HG02678 (cell line): ENCODE measurements around the gene FBLN1.
"Not testable (repeated sequence)": the region's sequence is repeated elsewhere in the genome, so short reads cannot be mapped to it uniquely, and the experiment has no call there.

ENCODE experiments used
- ATAC-seq: cut with Tn5 transposase; IDR thresholded peaks from one replicate; pipeline ENCODE4 v1.9.1; 2021; ENCODE audit warnings: mild to moderate bottlenecking, moderate library complexity; ENCODE audit not compliant: unreplicated experiment

FBLN1 gene

DNA sequence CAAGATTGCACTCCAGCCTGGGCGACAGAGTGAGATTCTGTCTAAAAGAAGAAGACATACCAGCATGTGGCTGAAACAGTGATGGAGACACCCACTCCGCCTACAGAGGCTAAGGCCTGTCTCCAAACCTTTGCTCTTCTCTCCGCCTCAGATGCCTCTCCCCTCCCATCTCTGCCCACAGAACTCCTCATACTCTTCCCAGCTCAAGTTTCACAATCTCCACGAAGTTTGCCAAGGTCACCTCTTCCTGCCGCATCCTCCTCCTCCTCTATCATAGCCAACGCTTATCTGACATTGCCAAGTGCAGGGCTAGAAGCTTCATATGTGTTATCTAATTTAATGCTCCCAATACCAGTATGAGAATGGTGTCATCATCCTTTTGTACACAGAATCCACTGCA, 25.9 kb upstream of the FBLN1 start:
- no peak for ATAC-seq

DNA sequence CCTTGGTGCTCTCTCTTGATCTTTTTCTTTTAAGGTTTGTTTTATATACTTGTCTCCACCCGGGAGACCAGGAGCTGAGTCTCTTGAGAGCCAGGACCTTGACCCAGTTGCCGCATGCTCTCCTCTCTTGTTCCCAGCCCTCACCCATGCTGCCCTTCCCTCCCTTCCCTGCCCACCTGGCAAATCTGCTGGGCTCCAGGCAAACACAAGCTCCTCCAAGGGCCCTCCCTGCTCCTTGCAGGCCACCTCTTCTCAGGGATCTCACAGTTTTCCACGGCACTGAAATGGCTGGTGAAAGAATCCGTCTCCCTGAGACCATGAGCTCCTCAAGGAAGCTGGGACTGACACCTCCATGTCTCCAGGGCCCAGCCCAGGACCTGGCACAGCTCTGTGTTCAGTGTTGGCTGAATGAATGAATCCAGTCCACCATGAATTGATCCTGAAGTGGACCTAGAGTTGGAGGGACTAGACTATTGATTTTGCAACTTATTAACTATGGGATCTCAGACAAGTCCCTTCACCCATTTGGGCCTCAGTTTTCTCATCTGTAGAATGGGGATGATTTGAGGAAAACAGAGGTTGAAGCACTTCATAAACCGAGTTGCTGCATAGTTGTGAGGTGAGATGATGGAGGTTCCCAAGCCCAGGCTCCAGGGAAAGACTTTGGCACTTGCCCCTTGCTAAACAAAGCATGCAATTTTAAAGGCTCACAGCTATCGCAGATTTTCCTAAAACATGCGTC, 25.1 kb upstream of the FBLN1 start:
- ATAC-seq = no peak

DNA sequence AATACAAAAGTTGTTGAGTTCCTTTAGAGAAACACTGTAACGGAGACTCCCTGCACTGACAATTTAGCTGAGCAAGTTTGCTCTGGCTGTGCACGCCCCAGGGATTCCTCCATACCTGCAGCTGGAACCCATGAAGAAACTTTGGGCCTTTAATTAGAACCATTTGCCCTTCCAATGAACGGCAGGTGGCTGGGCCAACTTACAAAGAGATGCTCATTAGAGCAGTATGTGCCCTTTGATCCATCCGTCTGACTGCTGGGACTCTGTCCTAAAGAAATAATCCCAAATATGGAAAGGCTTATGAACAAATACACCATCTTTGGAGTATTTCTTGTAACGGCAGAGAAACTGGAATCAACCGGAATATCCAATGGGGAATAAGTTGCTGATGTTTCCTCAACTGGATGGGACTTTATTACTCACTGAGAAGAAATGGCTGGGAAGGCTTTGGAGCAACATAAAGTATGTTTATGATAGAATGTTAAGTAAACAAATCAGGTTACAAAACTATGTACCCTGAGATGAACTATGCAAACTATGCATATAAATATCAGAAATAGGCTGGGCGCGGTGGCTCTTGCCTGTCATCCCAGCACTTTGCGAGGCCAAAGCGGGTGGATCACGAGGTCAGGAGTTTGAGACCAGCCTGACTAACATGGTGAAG, 24.4 kb upstream of the FBLN1 start:
- ATAC-seq = no peak

DNA sequence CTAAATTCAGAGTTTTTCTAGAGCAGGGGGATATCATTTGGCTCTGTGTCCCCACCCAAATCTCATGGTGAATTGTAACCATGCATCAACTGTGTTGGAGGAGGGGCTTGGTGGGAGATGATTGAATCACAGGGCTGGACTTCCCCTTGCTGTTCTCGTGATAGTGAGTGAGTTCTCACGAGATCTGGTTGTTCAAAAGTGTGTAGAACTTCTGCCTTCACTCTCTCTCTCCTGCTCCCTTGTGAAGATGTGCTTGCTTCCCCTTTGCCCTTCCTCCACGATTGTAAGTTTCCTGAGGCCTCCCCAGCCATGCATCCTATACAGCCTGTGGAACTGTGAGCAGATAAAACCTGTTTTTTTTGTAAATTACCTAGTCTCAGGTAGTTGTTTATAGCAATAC, 22.0 kb upstream of the FBLN1 start:
- ATAC-seq = no peak

DNA sequence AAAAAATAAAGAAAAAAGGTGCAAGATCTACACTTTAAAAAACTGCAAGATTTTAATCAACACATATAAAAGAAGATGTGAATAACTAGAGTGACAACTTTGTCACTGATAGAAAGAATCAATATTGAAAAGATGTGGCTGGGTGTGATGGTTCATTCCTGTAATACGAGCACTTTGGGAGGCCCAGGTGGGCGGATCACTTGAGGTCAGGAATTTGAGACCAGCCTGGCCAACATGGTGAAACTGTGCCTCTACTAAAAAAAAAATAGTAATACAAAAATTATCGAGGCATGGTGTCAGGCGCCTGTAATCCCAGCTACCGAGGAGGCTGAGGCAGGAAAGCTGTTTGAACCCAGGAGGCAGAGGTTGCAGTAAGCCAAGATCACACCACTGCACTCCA, 21.0 kb upstream of the FBLN1 start:
- no peak for ATAC-seq

DNA sequence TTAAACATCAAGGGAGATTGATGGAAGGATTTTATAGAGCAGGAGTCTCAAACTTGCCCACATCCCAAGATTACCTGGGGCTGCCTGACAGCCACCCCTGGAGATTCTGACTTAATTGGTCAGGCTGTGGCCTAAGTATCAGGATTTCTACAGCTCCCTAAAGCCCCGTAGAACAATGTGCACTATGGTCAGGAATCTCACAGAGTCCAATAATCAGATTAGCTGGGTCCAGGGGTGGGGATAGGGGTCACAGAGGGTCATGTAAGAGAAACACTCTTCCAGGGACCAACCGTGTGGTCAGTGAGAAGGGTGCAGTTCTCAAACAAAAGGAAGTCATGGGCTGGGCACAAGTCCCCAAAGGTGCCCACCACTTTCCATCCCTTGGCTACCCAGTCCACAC, 20.5 kb upstream of the FBLN1 start:
- ATAC-seq = no peak

DNA sequence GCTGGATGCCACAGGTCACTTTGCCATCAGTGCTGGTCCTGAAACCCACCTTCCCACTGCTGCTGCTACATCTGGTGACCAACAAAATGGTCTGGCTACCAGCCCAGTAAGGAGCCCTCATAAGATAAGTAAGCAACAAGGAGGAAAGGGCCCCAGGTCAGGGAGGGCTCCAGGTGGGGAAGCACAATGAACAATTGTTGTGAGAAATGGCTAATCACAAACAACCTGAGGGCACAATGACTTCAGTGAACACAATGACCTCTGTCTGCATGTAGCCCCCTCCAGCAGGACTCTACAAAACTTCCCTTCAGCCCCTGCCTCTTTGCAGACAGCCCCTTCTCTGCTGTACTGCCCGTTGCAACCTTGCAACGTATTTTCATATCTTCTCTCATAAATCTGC, 19.4 kb upstream of the FBLN1 start:
- ATAC-seq = no peak

DNA sequence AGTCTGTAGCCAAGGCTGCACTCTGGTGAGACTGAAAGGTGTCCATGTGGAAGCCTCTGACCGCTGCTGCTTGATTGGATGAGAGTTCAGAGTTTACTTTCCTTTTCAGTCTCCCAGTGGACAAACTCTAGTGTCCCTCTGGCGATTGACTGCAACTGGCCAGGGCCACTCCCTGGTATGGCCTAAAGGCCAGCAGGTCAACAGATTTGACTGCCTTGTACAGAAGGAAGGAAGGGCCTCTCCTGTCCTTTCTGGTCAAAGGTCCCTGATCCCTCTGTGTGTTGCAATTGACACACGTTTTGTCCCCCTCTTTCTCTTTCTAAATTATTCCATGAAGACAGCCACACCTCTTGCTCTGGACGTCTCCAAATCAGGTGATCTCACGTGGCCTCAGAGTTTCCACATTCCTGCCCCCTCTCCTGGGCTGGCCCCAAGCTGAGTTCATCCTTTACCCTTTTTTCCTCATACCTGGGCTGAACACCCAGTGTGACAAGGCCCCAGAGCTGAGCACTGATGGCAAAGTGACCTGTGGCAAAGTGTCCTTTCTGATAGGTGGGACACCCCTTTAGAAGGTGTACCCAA, 18.7 kb upstream of the FBLN1 start:
- ATAC-seq = no peak

DNA sequence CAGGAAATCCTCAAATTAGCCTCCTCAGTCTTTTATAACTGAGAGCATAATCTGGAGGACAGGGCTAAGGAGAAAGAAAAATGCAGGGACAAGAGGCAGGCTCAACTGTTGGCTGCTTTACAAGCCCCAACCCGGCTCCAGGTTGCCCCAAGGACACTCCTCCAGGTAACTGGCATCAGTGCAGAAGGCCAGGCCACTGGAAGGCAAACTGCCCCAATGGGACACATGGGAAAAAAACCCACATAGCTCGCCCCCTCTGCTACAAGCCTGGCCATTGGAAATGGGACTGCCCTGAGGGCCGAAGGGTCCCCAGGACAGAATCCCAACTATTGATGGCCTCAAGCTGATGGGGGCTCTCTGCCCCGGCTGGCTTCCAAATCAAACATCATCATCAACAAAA, 17.9 kb upstream of the FBLN1 start:
- ATAC-seq = no peak

DNA sequence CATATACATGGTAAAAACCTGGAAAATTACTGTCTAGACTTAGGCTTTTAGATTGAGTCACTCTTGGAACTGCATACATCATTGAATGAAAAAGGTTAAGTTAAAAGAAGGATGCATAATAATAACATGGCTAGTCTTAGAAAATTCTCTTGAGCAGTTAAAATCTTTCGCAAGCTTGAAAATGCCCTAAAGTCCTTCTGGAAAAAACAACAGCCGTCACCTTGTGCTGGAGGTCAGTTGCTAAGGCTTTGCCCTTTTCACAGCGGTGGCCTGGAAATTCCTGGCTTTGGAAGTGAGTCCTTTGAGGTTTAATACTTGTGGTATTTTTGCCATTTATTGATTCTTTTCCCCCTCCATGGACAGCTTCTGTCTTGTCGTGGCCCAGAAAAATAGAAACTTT, 17.4 kb upstream of the FBLN1 start:
- no peak for ATAC-seq

DNA sequence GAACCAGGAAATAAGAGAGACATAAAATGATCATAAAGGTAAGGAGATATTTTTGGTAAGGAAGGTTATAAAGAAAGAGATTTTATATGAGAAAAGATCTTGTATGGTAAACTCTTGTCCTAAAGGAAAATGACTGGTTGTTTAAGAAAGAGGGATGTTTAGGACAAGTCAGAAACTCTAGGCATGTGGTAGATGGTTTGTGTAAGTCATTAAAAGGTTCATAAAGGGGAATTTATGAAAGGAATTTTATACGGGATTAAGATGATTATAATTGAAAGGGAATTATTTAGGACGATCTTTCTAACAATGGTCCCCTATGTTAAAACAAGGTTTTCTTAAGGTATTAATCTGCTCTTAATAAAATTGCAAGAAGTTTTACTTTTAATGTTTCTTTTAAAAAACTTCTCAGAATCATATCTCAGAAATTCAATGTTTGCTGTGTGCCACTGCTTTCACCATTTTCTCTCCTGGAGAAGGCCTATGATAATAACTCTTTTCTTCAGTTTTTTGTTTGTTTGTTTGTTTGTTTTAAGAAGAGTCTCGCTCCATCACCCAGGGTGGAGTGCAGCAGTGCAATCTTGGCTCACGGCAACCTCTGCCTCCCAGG, 13.8 kb upstream of the FBLN1 start:
- ATAC-seq = no peak

DNA sequence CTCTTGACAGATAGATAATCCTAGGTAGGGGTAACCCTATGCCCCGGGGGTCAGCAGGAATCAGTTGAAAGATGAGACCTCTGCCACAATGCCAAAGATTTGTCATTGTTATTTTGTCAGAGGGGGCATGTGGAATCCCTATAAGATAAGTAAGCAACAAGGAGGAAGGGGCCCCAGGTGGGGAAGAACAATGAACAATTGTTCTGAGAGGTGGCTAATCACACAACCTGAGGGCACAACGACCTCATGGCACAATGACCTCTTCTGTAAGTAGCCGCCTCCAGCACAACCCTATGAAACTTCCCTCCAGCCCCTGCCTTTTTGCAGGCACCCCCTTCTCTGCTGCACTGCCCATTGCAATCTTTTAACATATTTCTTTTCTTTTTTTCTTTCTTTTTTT, 11.8 kb upstream of the FBLN1 start:
- ATAC-seq = no peak

DNA sequence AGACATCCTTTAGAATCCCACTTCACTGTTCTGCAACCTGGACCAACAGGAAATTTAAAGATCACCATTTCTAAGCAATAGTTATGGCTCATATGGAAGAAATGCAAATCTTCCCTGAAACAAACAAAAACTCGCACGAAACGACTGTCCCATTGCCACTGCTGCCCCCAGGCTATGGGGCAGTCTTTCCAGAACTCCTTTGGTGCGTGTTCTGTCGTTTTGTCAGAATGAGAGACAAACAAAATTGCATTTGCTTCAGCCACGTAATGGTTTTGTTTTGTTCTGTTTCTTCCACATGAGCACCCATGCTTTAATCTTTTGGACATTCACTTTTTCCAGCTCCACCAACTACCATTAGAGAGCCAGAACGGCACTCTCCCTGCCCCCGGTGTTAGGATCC, 10.8 kb upstream of the FBLN1 start:
- ATAC-seq = no peak

DNA sequence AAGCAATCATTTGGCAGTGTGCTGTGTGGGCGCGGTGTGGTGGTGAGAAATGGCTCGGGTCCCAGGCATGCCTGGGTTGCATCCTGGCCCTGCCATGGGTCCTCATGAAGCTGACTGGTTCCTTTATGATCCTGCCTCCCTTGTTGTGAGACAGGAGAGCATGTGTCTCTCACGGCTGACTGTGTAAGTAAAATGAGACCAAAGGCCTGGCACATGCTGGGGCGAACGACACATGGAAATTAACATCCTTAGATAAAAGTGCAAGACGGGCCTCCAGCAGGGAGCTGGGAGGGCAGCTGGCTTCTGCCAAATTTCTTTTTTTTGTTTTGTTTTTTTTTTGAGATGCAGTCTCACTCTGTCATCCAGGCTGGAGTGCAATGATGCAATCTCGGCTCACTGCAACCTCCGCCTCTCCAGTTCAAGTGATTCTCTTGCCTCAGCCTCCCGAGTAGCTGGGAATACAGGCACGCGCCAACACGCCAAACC, 9.4 kb upstream of the FBLN1 start:
- no peak for ATAC-seq

DNA sequence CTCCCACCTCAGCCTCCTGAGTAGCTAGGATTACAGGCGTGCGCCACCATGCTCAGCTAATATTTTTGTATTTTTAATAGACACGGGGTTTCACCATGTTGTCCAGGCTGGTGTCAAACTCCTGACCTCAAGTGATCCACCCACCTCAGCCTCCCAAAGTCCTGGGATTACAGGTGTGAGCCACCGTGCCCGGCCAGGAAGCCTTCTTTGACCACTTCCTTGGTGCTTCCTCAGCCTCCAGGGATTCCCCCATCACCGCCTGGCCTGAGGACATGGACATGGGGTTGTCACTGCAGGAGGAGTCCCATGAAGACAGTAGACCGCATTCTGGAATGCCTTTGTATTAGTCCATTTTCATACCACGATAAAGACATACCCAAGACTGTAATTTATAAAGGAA, 8.4 kb upstream of the FBLN1 start:
- not testable (repeated sequence) for ATAC-seq

DNA sequence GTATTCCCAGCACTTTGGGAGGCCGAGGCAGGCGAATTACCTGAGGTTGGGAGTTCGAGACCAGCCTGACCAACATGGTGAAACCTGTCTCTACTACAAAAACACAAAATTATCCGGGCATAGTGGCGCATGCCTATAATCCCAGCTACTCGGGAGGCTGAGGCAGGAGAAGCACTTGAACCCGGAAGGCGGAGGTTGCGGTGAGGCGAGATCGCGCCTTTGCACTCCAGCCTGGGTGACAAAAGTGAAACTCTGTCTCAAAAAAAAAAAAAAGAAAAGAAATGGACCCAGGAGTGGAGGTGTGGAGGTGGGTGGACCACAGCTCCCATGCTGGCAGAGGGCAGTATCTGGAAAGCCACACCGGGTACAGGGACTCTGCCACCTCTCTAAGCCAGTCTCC, 7.1 kb upstream of the FBLN1 start:
- ATAC-seq = not testable (repeated sequence)

DNA sequence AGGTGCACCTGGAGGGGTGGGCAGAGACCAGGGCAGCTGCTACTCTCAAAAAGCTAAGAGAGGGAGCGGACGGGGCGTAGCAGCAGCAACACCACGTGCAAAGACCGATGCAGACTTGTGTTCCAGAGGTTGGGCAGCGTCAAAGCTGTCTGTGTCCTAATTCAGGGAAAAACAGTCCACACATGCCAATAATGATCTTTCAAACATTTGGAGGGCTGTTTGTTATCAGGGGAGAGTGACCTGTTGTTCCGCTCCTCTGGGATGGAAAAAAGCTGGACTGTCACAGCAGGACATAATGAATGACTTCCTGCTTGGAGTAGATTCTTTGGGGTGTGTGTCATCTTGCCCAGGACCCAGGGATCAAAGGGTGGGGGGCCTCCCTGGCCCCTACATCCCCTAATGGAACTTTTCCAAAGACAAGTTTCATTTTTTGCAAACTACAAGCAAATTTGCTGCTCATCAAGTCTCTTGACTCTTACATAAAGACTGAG, 6.2 kb upstream of the FBLN1 start:
- ATAC-seq = no peak

DNA sequence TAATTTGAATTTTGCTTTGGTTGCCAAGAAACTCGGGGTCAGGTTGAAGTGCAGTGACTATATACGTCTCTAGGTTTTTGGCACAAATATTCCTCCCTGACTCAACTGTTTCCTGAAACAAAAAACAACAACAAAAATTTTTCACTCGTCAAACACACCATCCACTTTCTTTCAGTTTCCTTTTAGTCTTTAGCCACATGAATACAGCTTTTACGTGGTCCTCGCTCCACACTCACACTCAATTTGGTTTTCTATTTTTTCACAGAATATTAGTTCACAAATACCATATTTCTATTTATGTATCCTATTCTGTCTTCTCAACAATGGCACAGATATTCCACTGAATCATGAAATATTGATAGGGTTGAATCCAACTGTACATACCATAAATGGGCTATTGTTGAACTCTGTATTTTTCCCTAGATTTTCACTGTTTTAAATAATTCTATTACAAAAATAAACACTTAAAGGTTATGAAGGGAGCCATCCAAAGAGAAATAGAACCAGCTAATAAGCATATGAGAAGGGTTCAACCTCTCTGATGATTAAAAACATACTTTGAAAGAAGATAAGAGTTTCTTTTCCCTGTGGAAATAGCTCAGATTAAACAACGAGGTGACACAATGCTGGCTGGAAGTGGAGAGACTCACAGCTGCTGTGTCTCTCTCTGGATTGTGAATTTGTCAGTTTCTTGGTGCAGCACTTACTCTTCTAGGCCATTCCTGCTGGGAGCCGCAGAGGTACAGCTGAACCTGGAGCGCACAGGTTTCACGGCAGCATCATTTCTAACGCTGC, 5.1 kb upstream of the FBLN1 start:
- no peak for ATAC-seq

DNA sequence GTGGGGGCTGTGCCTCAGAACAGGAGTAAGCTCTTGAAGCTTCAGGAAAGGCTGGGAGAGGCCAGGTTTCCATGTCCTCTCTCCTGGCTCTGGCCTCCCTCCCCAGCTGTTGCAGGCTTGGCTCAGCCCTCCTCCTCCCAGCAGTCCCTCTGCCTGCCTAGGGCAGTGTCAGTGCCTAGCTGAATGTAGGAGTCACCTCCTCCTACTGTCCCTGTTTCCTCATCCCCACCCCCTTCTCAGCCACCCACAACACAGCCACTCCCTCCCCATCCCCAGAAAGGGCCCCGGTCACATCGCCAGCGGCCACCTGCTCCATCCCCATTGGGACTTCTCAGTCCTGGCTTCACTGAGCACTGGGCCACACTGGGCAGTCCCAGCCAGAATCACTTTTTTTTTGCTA, 2.9 kb upstream of the FBLN1 start:
- ATAC-seq = no peak

DNA sequence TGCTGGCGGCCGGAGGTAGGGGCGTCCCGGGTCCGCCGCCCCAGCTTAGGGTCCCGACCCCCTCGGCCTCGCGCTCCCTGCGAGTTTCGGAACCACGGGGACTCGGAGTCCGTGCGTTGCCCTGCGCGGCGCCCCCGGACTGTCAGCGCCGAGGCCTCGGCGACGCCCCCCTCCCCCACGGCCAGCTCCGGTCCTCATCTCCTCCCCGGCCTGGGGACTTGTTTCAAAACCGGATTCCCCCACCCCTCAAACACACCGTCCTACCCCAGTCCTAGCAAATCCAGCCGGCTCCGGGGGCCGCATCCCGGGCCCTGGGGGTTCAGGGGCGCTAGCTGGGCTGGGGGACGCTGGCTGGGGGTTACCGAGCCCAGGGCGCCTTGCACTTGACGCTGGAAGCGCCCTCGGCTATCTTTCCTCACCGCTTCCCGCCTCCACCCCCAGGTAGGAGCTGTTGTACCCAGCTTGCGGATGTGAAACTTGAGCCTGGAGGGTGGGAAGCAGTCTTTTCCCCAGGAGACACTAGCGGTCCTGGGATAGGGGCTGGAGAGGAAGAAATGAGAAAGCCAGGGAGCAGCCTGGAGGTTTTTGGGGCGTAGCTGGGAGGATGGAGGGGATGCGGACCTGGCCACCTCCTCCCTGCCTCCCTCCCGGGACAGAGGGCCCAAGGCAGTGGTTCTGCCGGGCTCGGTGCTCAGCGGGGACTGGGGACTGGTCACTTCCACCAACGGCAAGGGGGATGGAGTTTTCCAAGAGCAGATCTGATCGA, 550 bp downstream of the FBLN1 start:
- ATAC-seq = no peak
